Superior temporal gyrus (tissue), 1 donor: ENCODE measurements around the gene MAST2.
"Not testable (repeated sequence)": the region's sequence is repeated elsewhere in the genome, so short reads cannot be mapped to it uniquely, and the experiment has no call there.

Source experiments
- DNase-seq: peaks from one replicate; pipeline ENCODE4 v3.0.0-alpha.2; 2016; ENCODE audit errors: extremely low spot score

MAST2 gene

GRCh38 chr1:45814776-45815175, 11.4 kb downstream of the MAST2 start:
- no peak for DNase-seq

- DNase-seq: no peak
Measured at GRCh38 chr1:45815667-45816458, 12.5 kb downstream of the MAST2 start.

- no peak for DNase-seq
Measured at GRCh38 chr1:45820173-45820572, 16.8 kb downstream of the MAST2 start.

GRCh38 chr1:45820788-45821187, 17.4 kb downstream of the MAST2 start:
- no peak for DNase-seq

GRCh38 chr1:45822644-45823043, 19.2 kb downstream of the MAST2 start:
- no peak for DNase-seq

GRCh38 chr1:45824607-45825006, 21.2 kb downstream of the MAST2 start:
- DNase-seq: no peak

- no peak for DNase-seq
Measured at GRCh38 chr1:45827256-45827655, 23.8 kb downstream of the MAST2 start.

GRCh38 chr1:45828841-45829240, 25.4 kb downstream of the MAST2 start:
- DNase-seq: no peak

GRCh38 chr1:45833361-45833760, 29.9 kb downstream of the MAST2 start:
- DNase-seq: no peak

GRCh38 chr1:45834689-45835088, 31.3 kb downstream of the MAST2 start:
- no peak for DNase-seq

GRCh38 chr1:45836451-45836850, 33.0 kb downstream of the MAST2 start:
- no peak for DNase-seq

- not testable (repeated sequence) for DNase-seq
Measured at GRCh38 chr1:45836861-45837260, 33.4 kb downstream of the MAST2 start.

GRCh38 chr1:45838322-45838721, 34.9 kb downstream of the MAST2 start:
- DNase-seq: not testable (repeated sequence)

GRCh38 chr1:45840704-45841103, 37.3 kb downstream of the MAST2 start:
- no peak for DNase-seq

- no peak for DNase-seq
Measured at GRCh38 chr1:45842786-45843185, 39.4 kb downstream of the MAST2 start.

GRCh38 chr1:45843474-45843905, 40.1 kb downstream of the MAST2 start:
- no peak for DNase-seq

GRCh38 chr1:45844000-45844399, 40.6 kb downstream of the MAST2 start:
- not testable (repeated sequence) for DNase-seq

GRCh38 chr1:45846931-45847330, 43.5 kb downstream of the MAST2 start:
- DNase-seq: no peak

- DNase-seq: no peak
Measured at GRCh38 chr1:45848097-45848496, 44.7 kb downstream of the MAST2 start.

GRCh38 chr1:45848714-45849113, 45.3 kb downstream of the MAST2 start:
- DNase-seq: no peak

- DNase-seq: no peak
Measured at GRCh38 chr1:45850017-45850416, 46.6 kb downstream of the MAST2 start.

GRCh38 chr1:45854724-45855123, 51.3 kb downstream of the MAST2 start:
- no peak for DNase-seq

GRCh38 chr1:45857101-45857700, 53.8 kb downstream of the MAST2 start:
- no peak for DNase-seq
